GM19239 (cell line): Measurements from ENCODE around the gene CP.
"Not testable (repeated sequence)": the region's sequence is repeated elsewhere in the genome, so short reads cannot be mapped to it uniquely, and the experiment has no call there.

ENCODE experiments used
- DNase-seq: peaks from one replicate; pipeline ENCODE4 v3.0.0; 2011; ENCODE audit warnings: low spot score; ENCODE audit not compliant: insufficient read length
- FAIRE-seq: peaks from 2 replicates; lab custom pipeline; 2011; peaks lifted over from hg19 to GRCh38; lab: Jason Lieb, UNC

The CP gene

DNA sequence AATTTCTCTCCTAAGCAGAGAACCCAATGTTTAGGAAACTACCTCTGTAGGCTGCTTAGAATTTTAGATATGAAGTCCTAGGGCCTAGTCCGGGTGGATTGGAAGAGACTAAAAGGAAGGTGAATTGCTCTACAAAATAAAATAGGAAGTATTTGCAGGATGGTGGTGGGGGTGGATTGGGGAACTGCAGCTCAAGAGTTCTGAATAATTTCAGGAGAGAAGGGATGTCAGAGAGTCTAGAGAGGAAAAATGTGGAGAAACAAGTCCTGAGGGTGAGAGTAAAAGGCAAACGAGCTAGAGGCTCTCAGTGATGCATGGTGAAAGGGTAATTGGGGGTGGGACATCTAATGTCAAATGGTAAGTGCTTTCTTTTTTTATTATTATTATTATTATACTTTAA is 10.2 kb upstream of the CP start:
- FAIRE-seq (no peak), DNase-seq (no peak)

DNA sequence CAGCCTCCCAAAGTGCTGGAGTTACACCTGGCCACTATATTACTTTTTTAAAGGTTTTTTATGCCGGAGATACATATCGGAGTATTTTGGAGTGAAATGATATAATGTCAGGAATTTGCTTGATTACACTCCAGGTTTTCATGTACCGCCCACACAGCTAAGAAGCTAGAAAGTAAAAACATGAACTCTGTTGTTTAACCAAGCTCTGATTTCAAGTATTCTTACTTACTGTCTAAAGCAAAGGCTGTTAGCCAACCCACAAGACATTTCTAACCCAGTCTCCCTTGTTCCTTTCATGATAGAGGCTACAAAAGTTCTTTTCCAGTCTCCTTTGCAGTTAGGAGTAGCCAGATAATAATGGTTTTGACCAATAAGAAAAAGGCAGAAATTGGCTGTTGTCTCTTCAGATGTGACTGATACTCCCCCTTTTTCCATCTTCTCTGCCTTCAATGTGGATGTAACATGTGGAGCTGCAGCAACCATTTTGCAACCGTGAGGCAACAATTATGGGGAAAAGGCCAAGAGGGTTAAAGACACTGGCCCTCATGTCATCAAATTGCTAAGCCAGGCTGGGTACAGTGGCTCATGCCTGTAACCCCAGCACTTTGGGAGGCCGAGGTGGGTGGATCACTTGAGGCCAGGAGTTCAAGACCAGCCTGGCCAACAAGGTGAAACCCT is 6.1 kb upstream of the CP start:
- DNase-seq = no peak
- FAIRE-seq = no peak

DNA sequence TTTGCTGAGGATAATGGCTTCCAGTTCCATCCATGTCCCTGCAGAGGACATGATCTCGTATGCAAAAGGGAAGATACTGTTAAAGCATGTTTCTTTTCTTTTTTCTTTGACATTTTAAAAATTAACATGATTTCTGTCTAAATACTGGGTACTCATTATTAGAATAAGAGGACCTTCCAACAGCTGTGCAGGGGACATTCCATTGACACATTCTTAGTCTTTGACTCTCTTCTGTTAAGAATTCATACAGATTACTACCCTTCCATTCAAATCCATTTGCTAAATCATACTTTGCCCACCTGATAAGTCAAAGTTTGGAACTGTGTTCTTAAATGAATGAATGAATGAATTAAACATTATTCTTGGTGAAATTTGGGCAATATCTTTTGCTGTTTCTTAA is 5.1 kb upstream of the CP start:
- DNase-seq (no peak), FAIRE-seq (no peak)

DNA sequence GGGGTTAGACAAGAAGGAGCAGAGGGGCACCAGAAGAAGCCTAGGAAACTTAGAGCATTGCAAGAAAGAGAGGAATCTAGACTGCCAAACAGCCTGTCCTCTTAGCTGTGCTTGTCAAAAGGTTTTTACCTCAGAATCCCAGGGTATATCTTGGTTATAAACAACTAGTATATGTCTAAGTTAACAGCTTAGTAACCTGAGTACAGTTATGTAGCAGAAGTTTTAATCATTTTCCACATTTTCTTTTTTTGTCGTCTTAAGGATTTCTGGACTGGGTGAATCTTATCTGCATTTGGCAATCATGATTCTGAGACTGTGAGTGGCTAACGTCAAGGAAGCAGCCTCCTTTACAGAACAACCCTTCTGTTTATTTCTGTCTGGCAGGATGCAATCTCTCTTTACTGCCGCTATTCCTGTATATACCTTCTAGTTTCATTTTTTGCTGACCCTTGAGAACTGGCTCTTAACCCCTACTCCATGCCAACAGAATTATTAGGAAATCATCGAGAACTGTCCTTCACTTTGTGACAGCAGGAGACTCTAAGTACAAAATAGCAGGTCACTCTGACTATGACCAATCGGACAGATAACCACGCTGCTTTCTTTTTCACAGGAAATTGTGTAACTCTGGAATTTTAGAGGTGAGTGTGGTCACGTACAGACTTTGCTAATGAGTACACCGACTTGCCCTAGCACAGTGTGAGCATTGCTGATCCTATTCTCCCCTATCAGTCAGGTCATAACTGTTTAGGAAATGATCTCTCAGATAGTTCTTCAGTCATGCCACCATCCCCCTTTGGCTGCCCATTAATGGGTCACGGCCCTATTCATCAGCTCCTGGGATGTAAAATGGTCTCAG is 3.3 kb upstream of the CP start:
- peak; percentile 31 for DNase-seq
- peak; percentile 92 for FAIRE-seq

DNA sequence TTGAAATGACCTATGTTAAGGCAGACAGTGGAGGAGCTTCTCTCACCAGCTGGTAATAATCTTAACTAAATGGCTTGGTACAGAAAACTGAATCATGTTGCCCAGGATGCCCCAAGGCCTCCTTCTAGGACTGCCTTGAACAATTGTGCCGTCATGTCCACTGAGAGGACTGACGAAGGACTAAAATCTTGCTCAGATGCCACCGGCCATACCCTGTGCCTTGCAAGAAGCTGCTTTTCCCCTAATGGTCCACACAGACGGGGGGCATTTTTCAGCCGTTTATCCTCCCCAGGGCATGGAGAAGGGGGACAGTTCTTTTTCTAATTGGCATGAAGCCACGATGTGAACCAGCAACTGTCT is 1.8 kb upstream of the CP start:
- DNase-seq = no peak
- no peak for FAIRE-seq

DNA sequence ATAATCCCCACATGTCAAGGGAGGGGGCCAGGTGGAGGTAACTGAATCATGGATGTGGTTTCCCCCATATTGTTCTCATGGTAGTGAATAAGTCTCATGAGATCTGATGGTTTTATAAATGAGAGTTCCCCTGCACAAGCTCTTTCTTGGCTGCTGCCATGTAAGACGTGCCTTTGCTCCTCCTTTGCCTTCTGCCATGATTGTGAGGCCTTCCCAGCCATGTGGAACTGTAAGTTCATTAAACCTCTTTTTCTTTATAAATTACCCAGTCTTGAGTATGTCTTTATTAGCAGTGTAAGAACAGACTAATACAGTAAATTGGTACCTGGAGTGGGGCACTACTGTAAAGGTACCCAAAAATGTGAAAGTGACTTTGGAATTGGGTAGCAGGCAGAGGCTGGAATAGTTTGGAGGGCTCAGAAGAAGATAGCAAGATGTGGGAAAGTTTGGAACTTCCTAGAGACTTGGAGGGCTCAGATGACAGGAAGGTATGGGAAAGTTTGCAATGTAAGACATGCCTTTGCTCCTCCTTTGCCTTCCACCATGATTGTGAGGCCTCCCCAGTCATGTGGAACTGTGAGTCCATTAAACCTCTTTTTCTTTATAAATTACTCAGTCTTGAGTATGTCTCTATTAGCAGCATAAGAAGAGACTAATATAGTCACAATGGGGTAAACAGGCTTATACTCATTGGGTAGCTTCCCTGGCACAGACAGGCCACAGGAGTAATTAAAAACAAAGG is 2.1 kb downstream of the CP start:
- FAIRE-seq = not testable (repeated sequence)

DNA sequence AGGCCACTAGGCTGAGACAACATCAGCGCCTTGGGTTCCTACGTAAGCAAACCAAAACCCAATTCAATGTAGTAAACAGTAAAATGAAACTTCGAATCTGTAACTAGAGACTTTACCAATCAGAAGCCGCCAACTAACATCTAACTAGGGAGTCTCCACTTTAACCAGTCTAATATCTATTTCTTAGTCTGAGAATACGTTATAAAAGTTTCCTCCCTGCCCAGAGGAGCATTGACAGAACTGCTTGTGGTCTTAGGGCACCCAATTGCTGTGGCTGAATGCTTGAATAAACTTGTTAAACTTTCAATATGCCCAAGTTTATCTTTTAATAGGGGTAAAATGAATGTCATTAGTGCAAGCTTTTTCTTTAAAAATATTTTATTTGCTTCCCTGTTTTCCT is 4.3 kb downstream of the CP start:
- peak; percentile 21 for FAIRE-seq
- no peak for DNase-seq

More for the DNA sequence above, 2.1 kb downstream of the CP start:
- not testable (repeated sequence) for DNase-seq

DNA sequence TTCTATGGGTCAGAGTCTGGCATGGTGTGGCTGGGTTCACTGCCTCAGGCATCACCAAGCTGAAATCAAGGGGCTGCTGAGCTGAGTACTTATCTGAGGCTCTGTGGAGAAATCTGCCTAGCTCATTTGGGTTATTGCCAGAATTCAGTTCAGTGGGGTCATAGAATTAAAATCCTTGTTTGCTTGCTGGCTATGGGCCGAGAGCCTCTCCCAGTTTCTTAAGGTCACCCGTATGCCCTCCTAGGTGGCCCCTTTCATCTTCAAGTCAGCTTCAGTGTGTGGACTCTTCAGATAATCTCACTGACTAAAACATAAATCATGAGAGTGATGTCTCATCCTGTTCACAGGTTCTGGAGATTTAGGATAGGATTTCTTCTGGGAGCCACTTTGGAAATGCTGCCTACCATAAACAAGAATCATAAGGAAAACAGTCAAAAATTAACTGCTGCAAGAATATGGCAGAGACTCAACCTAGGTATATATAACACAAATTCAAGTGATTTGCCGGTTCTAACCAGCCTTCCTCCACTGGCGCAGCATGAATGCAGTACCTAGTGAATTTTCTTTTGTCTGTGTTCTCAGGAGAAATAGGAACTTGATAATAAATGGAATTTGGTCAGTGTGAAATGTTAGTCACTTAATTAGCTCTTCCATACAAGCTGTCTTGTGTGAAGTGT is 5.3 kb downstream of the CP start:
- FAIRE-seq (no peak), DNase-seq (no peak)

DNA sequence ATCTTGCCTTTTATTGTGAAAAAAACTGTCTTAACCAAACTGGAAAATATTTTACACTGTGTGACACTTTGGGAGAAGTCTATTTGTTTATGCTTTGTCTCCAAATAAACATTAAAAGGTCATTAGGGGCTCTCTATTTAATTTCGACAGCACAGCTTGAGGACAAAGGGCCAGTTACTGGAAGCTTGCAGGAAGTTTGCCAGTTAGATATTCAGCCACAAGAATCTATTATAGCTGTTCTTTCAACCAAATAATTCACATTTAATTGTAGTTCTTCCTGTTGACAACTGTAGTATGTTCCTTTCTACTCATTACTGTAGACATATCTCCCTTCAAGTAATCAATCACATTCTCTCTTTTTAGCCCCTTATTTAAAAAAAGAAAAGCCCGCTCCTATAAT is 6.1 kb downstream of the CP start:
- FAIRE-seq (no peak), DNase-seq (no peak)

DNA sequence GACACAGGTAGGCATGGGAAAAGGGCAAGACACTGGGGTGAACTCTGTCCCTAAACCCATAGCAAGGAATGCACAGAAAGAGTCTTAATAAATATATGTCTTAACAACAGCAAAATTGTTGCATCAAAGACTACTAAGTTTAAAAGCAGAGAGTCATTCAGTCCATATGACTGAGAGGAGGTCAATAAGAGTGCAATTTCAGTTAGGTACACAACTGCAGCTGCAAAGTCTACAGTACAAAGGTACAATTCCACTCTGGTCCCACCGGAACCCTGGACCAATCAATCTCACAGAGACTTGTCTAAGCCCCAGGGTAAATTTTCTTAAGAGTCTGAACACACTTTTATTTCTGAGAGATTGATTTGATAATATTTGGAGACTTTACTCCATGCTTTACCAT is 6.9 kb downstream of the CP start:
- FAIRE-seq (no peak), DNase-seq (no peak)

DNA sequence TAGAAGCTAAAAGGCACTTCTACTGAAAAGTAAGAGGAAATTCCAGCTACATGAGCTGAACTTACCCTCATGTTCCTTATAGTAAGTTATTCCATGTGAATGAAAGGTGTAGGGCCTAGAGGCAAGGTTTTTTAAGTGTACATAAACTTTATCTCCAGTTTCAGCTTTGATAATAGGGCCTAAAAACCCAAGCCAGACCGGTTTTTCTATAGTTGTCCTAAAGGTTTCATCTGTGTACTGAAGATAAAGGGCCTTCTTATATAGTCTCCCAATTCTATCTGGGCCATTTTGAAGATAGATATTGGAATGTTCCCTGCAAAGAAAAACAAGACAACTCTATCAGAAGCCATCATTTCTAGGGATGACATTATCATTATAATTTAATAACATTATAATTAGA is 9.2 kb downstream of the CP start:
- FAIRE-seq (no peak), DNase-seq (no peak)

DNA sequence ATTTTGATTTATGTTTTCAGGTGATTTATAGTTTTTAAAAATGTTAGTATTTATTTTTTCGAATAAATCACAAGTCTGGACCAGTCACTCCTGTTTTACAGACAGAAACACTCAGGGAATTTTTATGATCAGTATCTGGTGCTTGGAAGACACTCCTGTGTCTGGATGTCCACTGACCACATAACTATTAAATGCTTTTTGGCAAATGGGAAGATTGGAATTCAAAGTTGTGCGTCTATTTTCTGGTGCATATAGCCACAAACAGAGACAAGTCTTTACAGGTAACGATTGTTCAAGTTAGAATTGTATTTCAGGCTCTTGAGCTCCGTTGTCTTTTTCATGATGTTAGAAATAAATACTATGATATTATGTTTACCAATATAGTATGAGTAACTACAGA is 12.2 kb downstream of the CP start:
- DNase-seq (no peak), FAIRE-seq (no peak)

DNA sequence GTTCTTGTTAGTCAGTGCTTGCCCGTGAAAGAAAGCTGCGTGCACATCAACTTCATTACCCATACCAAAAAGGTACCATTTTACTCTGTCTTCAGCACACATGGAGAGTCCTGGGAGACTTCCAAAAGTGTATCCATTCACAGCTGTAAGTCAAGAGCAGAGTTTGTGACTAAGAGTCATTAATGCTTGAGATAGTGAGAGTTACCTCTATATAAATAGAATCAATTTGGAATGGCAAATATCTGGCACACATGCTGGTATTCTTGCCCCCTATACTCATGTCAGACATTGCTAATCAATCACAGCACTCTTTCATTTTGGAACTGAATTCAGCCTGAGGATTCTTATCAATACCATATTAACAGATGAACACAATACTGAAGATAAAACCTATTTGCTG is 14.2 kb downstream of the CP start:
- FAIRE-seq = no peak
- DNase-seq = no peak

DNA sequence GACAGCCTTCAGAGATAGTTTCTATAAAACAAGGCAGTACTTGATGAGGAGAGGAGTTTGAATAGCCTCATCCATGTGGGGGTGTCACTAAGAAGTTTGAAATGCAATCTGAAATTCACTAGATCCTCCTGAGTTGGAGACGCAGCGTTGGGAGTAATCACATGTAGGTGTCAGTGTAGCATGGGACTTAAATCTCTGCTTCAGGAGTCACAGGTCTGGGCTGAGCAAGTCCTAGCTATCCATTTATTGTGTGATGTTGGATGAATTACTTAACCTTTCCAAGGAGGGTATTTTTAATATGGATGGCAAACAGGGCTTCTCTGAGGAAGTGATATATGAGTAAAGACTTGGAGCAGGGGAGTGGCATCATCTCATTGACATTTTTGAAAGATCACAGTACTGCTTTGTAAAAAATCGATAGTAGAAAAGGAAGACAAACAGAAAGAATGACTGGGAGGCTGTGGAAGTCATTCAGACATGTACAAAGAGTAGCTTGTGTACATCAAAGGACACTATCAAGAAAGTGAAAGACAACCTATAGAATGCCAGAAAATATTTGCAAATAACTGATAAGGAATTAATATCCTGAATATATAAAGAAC is 17.1 kb downstream of the CP start:
- FAIRE-seq = no peak
- DNase-seq = no peak

DNA sequence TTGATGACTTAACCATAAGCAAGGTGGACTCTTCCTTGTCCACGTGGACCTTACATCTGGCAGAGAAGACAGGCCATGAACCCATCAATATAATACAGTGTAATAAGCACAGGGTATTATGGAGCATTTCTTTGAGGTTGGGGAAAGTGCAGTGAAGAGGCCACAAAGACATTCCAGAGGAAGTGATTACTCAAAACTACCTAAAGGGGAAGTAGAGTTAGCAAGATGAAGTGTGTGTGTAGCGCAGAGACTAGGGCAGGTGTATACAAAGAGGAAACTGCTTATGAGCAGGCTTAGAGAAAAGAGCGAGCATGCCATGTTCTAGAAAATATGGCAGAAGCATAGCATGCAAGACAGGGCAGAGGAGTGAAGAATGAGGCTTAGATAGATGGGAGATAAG is 17.9 kb downstream of the CP start:
- DNase-seq (peak; percentile 18), FAIRE-seq (peak; percentile 90)

DNA sequence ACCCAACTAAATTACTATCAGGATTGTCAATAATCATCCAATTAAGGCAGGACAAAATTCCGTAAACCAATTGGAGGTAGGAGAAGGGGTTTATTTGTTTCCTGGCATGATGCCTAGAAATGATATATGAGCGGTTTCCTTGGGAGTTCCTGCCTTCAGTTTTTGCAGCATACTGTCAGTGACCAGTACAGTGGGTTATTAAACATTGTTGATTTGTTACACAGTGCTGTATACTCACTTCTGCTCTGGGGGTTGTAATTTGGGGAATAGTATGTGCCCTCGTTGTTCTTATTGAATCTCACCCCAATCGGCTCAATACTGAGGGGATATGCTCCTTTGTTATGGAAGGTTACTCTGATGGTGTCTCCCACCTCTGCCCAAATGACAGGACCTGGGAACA is 22.2 kb downstream of the CP start:
- DNase-seq (no peak), FAIRE-seq (no peak)

DNA sequence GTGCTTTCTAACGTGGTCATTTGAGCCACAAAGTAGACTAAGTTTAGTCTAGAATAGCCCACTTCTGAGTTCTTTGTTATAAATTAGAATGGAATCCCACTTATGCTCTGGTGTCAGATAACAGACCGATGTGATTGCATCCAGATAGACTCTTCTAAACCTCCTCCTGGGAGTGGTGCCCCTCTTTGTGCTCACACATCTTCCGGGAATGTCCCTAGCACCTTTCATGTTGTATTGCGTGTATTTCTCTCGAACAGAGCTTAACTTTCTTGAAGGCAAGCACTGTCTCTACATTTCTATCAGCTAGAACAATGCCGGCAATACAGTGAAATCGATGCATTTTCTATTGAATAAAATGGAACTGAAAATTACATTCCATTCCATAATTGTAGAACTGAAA is 23.0 kb downstream of the CP start:
- DNase-seq (no peak), FAIRE-seq (no peak)

DNA sequence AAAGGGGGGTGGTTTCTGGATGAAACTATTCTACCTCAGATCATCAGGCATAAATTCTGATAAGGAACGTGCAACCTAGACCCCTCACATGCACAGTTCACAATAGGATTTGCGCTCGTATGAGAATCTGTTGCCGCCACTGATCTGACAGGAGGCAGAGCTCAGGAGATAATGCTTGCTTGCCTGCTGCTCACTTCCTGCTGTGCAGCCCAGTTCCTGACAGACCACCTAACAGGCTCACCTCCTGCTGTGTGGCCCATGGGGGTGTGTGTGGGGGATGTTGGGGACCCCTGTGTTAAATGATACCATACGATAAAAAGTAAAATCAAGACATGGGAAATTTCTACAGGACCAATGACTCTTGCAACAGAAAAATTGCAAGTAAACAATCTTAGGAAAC is 24.0 kb downstream of the CP start:
- no peak for DNase-seq
- FAIRE-seq = no peak

DNA sequence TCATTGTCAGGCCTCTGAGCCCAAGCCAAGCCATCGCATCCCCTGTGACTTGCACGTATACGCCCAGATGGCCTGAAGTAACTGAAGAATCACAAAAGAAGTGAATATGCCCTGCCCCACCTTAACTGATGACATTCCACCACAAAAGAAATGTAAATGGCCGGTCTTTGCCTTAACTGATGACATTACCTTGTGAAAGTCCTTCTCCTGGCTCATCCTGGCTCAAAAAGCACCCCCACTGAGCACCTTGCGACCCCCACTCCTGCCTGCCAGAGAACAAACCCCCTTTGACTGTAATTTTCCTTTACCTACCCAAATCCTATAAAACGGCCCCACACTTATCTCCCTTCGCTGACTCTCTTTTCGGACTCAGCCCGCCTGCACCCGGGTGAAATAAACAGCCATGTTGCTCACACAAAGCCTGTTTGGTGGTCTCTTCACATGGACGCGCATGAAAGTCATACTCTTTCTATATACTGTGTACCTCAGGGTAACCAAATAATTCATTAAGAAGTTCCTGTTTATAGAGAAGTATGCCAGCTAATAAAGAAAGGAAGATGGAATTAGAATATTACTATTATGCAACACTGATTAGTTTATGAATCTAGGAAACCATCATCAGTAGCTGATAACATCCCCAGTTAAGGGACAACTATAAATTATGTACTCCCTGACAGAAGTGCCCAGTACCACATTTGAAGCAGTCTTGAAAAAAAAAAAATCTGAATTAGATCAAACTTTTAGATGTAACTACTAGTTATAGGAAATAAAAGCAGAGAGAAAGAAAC is 24.6 kb downstream of the CP start:
- not testable (repeated sequence) for DNase-seq, FAIRE-seq

DNA sequence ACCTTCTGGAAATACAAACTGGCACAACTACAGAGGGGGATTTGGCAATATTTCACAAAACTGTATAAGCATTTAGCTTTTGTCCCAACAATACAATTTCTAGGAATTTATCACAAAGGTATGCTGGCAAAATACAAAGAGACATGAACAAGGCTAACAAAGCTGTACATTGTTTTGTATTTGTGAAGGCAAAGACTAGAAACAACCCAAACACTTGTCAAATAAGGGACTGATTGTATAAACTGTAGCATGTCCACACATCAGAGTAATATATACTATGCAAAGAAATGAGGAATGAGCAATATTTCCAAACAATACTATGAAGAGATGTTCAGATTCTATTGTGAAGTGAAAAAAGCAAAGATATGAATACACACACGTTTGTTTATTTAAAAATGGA is 26.4 kb downstream of the CP start:
- FAIRE-seq = no peak
- DNase-seq = no peak
